Thyroid gland (tissue), 4 donors: ENCODE data around the gene PPARGC1A. TPM values are rescaled to one million over a fixed set of nuclear protein-coding genes. Genes with fewer than 3 reads are reported as not detected.
A peak's percentile ranks its signal among the peaks of the same experiment; 100 is the strongest.

Experiments
- DNase-seq, 2 donors: peaks; one replicate each; pipeline ENCODE4 v3.0.0-alpha.2; 2019
- H3K27ac ChIP-seq, 3 donors: fragments of 200-600 bp; sonication (generic); 1 replicate in 2 of 3; 2 replicates in 1 of 3; pipeline ENCODE4 v1.5.1; 2016 to 2019; ENCODE audit warnings: mild to moderate bottlenecking in 1 of 3, moderate library complexity in 1 of 3
- H3K27me3 ChIP-seq: fragments of 200-600 bp; sonication (generic); one replicate; pipeline ENCODE4 v1.5.1; 2019
- H3K36me3 ChIP-seq, 2 donors: fragments of 200-600 bp; sonication (generic); one replicate each; pipeline ENCODE4 v1.5.1; 2016 to 2019
- H3K4me1 ChIP-seq, 2 donors: fragments of 200-600 bp; sonication (generic); one replicate each; pipeline ENCODE4 v1.5.1; 2017 to 2019
- H3K4me3 ChIP-seq, 3 donors: fragments of 200-600 bp; sonication (generic); replicated peaks in 1 of 3; 1 replicate in 2 of 3; 2 replicates in 1 of 3; pipeline ENCODE4 v1.5.1; 2016; ENCODE audit warnings: mild to moderate bottlenecking in 1 of 3
- H3K9me3 ChIP-seq: fragments of 200-600 bp; sonication (generic); one replicate; pipeline ENCODE4 v1.5.1; 2017
- CTCF ChIP-seq, 6 experiments: fragments of 200-600 bp in 3 of 6; fragments of 450-650 bp in 3 of 6; sonication (generic) in 3 of 6; IDR thresholded peaks; one replicate each; pipeline ENCODE4 v1.5.1; 2016 to 2019; ENCODE audit warnings: antibody characterized with exemption in 6 of 6, mild to moderate bottlenecking in 2 of 6, inconsistent platforms in 1 of 6, moderate library complexity in 1 of 6
- POLR2A ChIP-seq, 2 donors: fragments of 450-650 bp; IDR thresholded peaks; one replicate each; pipeline ENCODE4 v1.6.1; 2017; ENCODE audit warnings: antibody characterized with exemption in 2 of 2, mild to moderate bottlenecking in 2 of 2, moderate library complexity in 1 of 2
- WGBS, 2 donors: methylation state at CpG; one replicate each; pipeline ENCODE4 v1.1.5; 2017; 5-methylcytosine and 5-hydroxymethylcytosine counted together
- intact Hi-C: fragments of 100-400 bp; cut with DNase I; formaldehyde crosslinking; loops from one replicate; pipeline ENCODE4 v1.15.1; 2023
- total RNA-seq, 4 donors: library from RNA; depleted of rRNA; stranded (reverse); fragments of >200 nt; gene quantifications; one replicate each; pipeline ENCODE4 v1.2.3, GENCODE V29; 2016

The PPARGC1A gene
- total RNA-seq = 100 to 1,000 TPM in 2 of 4 donors, 10 to 100 TPM in 2; 58.5 to 128 (median 96.2) TPM

GRCh38 chr4:23889814-23890341 lies at the start of gene PPARGC1A:
PPARGC1A (minus strand) TSS chr4:23890047; CDS start chr4:23889957, 90 bp downstream.
- Histone ChIP-seq H3K27ac (peak within 1 kb of the TSS; percentile 87 to 98 (median 95)), H3K4me1 (peaks cover 32 to 35% of the 10 kb centered on the region in 2 donors)

GRCh38 chr4:23938796-23939195 lies 48.9 kb upstream of the PPARGC1A start:
- WGBS, 2 donors = 92 to 96% methylated on average over 1 of the region's 1 CpG
- intact Hi-C loops = no loop called here
- peaks cover 6 to 9% of the 10 kb centered on the region in 2 donors for H3K4me1 ChIP-seq

More at GRCh38 chr4:23889814-23890341, at the start of gene PPARGC1A:
- peak; percentile 92 to 95 for DNase-seq
- peak in 1 of 6 experiments; percentile 24 for TF ChIP-seq CTCF (IDR thresholded peaks at IDR 0.05)
- TF ChIP-seq POLR2A (IDR thresholded peaks at IDR 0.05) = peak; percentile 95 to 100
- Histone ChIP-seq H3K4me3 (peak within 1 kb of the TSS; percentile 50 to 83 (median 52)), H3K36me3 (no peaks in the 10 kb centered on the region), H3K27me3 (no peaks in the 10 kb centered on the region), H3K9me3 (no peaks in the 10 kb centered on the region)
- intact Hi-C loops = no loop called here
- WGBS, 2 donors = 3 to 5% methylated on average over 10 of the region's 10 CpGs

GRCh38 chr4:23937173-23937572 lies 47.3 kb upstream of the PPARGC1A start:
- intact Hi-C loops = no loop called here
- Histone ChIP-seq H3K27me3 (no peaks in the 10 kb centered on the region), H3K36me3 (no peaks in the 10 kb centered on the region), H3K27ac (no peak overlapping the region), H3K4me1 (peaks cover 16 to 23% of the 10 kb centered on the region in 2 donors), H3K9me3 (no peaks in the 10 kb centered on the region), H3K4me3 (no peak overlapping the region)
- WGBS, 2 donors = 65 to 79% methylated on average over 2 of the region's 2 CpGs
- no peak for TF ChIP-seq POLR2A (IDR thresholded peaks at IDR 0.05)
- TF ChIP-seq CTCF (IDR thresholded peaks at IDR 0.05) = no peak
- DNase-seq = no peak

More at GRCh38 chr4:23938796-23939195, 48.9 kb upstream of the PPARGC1A start:
- Histone ChIP-seq H3K27me3 (no peaks in the 10 kb centered on the region), H3K4me3 (no peak overlapping the region), H3K9me3 (no peaks in the 10 kb centered on the region), H3K36me3 (no peaks in the 10 kb centered on the region), H3K27ac (no peak overlapping the region)
- DNase-seq = no peak
- TF ChIP-seq POLR2A (IDR thresholded peaks at IDR 0.05) (no peak), CTCF (IDR thresholded peaks at IDR 0.05) (no peak)

- intact Hi-C loops = no loop called here
- TF ChIP-seq POLR2A (IDR thresholded peaks at IDR 0.05) (peak in 1 of 2 donors; percentile 32), CTCF (IDR thresholded peaks at IDR 0.05) (peak in 1 of 6 experiments; percentile 5)
- Histone ChIP-seq H3K4me3 (no peak overlapping the region), H3K36me3 (no peaks in the 10 kb centered on the region), H3K27ac (peak overlapping the region in 2 of 3 donors; percentile 40 to 87), H3K4me1 (peaks cover 38 to 41% of the 10 kb centered on the region in 2 donors), H3K27me3 (no peaks in the 10 kb centered on the region), H3K9me3 (no peaks in the 10 kb centered on the region)
- WGBS, 2 donors = 14 to 27% methylated on average over 3 of the region's 3 CpGs
- DNase-seq = peak; percentile 71 to 83
Observed at GRCh38 chr4:23934915-23935314, 45.1 kb upstream of the PPARGC1A start.

- Histone ChIP-seq H3K36me3 (no peaks in the 10 kb centered on the region), H3K27ac (peak overlapping the region in 2 of 3 donors; percentile 40 to 87)
- no peak for DNase-seq
Observed at GRCh38 chr4:23934223-23934622, 44.4 kb upstream of the PPARGC1A start.

More at GRCh38 chr4:23934223-23934622, 44.4 kb upstream of the PPARGC1A start:
- no peak overlapping the region for H3K4me3 ChIP-seq
- no peaks in the 10 kb centered on the region for H3K9me3 ChIP-seq
- intact Hi-C loops = no loop called here
- TF ChIP-seq CTCF (IDR thresholded peaks at IDR 0.05) (no peak), POLR2A (IDR thresholded peaks at IDR 0.05) (no peak)
- no peaks in the 10 kb centered on the region for H3K27me3 ChIP-seq
- peaks cover 38 to 42% of the 10 kb centered on the region in 2 donors for H3K4me1 ChIP-seq
- WGBS, 2 donors = 93 to 100% methylated on average over 4 of the region's 4 CpGs
